Measurements from ENCODE around the gene NFATC2.

- TF ChIP-seq ZEB2 (tag by site-specific recombination; IDR thresholded peaks at IDR 0.05): no peak
- TF ChIP-seq ZNF274 (IDR thresholded peaks at IDR 0.05; ENCODE audit: low read length): no peak
- TF ChIP-seq ZNF274 (tag by site-specific recombination; IDR thresholded peaks at IDR 0.05; ENCODE audit: borderline replicate concordance): no peak
Observed at GRCh38 chr20:51438136-51438535, 104.4 kb downstream of the NFATC2 start.

Measured in HEK293 (cell line).